NCI-H748 (cell line): Measurements from ENCODE around the gene BICRA.
"Not testable (repeated sequence)": the region's sequence is repeated elsewhere in the genome, so short reads cannot be mapped to it uniquely, and the experiment has no call there.

ENCODE experiments used
- DNase-seq: peaks from one replicate; lab custom pipeline; 2025; ENCODE audit not compliant: unreplicated experiment; lab: John Stamatoyannopoulos, UW

The BICRA gene

DNA sequence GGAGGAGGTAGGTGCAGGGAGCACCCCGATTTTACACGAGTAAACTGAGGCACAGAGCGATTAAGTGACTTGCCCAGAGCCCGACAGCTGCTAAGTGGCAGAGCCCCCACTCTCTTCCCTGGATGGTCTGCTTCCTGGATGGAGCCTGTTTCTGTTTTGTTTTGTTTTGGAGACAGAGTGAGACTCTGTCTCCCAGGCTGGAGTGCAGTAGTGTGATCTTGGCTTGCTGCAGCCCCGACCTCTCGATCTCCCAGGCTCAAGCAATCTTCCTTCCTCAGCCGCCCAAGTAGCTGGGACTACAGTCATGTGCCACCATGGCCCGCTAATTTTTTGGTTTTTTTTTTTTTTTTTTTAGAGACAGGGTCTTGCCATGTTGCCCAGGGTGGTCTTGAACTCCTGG lies 17.3 kb downstream of the BICRA start:
- DNase-seq, result no peak

DNA sequence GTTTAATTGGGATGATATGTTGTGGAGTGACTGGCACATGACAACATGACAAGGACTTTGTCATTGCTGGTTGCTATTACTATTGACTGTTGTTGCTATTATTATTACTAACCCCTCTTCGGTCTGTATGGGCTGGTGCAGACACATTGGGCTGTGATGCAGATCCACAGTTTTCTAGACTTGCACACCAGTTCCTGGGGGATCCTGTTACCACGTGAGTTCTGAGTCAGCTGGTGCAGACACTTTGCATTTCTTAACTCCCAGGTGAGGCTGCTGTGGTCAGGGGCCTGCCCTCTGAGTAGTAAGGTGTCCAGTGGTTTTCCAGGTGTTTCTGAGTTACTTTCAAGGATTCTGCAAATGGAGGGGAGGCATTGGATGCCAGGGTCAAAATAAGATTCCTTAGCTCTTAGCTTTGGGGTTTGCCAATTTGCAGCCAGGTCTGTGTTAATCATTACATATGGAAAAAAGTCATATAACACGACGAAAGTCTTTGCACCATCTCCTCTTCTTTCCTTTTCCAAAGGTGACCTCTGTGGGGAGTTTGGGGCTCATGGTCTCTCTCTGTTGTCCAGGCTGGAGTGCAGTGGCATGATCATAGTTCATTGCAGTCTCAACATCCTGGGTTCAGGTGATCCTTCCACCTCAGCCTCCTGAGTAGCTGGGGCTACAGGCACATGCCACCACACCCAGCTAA lies 19.3 kb downstream of the BICRA start:
- no peak for DNase-seq

- no peak for DNase-seq
Observed at GRCh38 chr19:47630594-47630993, 21.7 kb downstream of the BICRA start.

- no peak for DNase-seq
Observed at GRCh38 chr19:47631681-47632446, 22.9 kb downstream of the BICRA start.

DNA sequence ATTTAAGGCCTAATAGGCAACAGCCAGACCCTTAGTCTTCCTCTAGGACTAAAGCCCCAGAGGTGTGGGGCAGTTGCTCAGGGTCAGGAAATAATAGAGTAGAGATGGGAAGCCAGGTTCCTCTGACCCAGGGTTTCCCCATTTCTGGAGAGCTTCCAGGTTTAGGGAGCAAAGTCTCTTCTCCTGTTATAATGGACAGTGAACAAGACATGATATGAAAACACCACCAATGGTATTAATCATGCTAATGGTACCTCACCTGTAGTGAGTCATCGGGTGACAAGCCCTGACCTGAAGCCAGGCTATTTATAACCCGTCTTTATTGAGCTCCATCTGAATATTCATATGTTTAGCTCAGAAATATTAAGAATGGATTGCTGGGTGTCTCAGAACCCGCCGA lies 24.6 kb downstream of the BICRA start:
- DNase-seq, result no peak

GRCh38 chr19:47633996-47634395 lies 25.1 kb downstream of the BICRA start:
- DNase-seq, result no peak

- not testable (repeated sequence) for DNase-seq
Observed at GRCh38 chr19:47635152-47635754, 26.3 kb downstream of the BICRA start.

GRCh38 chr19:47637550-47637949 lies 28.6 kb downstream of the BICRA start:
- no peak for DNase-seq

GRCh38 chr19:47641891-47642485 lies 33.1 kb downstream of the BICRA start:
- no peak for DNase-seq

GRCh38 chr19:47643281-47643680 lies 34.3 kb downstream of the BICRA start:
- no peak for DNase-seq

GRCh38 chr19:47644199-47644598 lies 35.3 kb downstream of the BICRA start:
- DNase-seq, result no peak

GRCh38 chr19:47644743-47645482 lies 36.0 kb downstream of the BICRA start:
- DNase-seq, result no peak

- DNase-seq, result no peak
Observed at GRCh38 chr19:47646924-47647323, 38.0 kb downstream of the BICRA start.

DNA sequence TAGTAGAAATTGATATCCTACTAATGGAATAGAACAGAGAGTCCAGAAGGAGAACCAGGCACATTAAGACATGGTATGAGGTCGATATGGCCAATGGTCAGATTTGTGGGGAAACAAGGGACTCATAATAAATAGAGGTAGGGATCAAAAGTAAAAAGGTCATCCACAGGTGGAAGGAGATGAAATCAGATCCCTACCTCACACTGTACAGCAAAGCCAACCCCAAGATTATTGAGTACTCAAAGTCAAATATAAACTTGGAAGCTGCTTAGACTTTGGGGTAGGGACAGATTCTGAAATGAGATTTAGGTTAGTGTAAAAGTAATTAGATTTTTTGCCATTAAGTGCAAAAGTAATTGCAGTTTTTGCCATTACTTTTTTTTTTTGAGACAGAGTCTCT lies 40.7 kb downstream of the BICRA start:
- DNase-seq, result no peak

GRCh38 chr19:47650700-47651099 lies 41.8 kb downstream of the BICRA start:
- no peak for DNase-seq

- no peak for DNase-seq
Observed at GRCh38 chr19:47651132-47651531, 42.2 kb downstream of the BICRA start.

DNA sequence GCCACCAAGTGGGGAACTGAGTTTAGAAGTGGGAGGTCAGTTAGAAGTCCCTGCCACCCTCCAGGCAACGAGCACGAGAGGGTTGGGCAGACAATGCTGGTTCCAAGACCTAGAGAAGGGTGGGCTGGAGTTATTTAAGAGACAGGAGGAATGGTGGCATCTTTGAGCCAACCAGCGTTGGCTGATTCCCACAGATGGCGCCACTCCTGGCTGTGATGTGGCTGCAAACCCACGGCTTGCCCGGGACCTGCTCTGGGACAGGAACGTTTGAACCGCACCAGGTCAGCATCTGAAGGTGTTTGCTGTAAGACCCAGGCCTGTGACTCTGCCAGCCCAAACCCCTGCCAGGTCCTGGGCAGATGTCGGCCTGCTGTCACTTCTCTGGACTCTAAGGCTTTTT lies 42.8 kb downstream of the BICRA start:
- no peak for DNase-seq

- DNase-seq, result no peak
Observed at GRCh38 chr19:47652285-47652684, 43.4 kb downstream of the BICRA start.

DNA sequence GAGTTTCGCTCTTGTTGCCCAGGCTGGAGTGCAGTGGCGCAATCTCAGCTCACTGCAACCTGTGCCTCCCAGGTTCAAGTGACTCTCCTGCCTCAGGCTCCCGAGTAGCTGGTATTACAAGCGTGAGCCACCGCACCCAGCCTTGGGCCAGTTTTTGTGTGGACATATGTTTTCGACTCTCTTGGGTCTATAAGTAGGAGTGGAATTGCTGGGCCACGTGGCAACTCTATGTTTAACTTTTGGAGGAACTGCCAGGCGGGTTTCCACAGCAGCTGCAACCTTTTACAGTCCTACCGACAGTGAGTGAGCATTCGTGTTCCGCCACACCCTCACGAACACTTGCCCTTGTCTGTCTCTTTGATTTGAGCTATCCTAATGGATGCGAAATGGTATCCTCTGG lies 44.9 kb downstream of the BICRA start:
- no peak for DNase-seq

DNA sequence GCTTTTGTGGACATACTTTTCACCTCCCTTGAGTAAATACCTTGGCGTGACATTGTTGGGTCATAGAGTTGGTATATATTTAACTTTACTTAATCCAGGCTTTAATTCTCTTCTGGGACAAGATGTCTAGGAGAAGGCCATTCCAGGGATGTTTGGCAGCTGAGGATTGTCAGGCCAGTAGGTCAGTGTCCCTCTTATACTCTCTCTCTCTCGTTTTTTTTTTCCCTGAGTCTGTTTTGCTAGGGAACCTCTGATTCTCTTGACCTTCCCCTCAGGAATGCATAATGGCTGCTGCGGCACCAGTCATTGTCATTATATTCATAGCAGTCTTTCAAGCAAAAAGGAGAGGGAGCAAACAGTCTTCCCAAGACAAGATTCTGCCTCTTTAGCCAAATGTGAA lies 48.8 kb downstream of the BICRA start:
- no peak for DNase-seq
